Pancreas (tissue), 10 donors: Measurements from ENCODE around the gene AP3D1. TPM values are rescaled to one million over a fixed set of nuclear protein-coding genes. Genes with fewer than 3 reads are reported as not detected.
A peak's percentile ranks its signal among the peaks of the same experiment; 100 is the strongest.

Experiments used
- ATAC-seq, 4 donors: fragments of 200-7000 bp; cut with Tn5 transposase; one replicate each; pipeline versions ENCODE4 v1.8.0 to v1.9.1; 2020; ENCODE audit warnings: mild to moderate bottlenecking in 4 of 4, moderate library complexity in 4 of 4
- DNase-seq, 6 donors: peaks; one replicate each; pipeline ENCODE4 v3.0.0-alpha.2; 2020
- FAIRE-seq: peaks from 2 replicates; lab custom pipeline; 2012; peaks lifted over from hg19 to GRCh38; lab: Jason Lieb, UNC
- H3K27ac ChIP-seq, 4 donors: fragments of 200-600 bp; sonication (generic); 1 replicate in 3 of 4; 2 replicates in 1 of 4; pipeline versions ENCODE4 v1.5.0 to v1.8.0; 2020
- H3K27me3 ChIP-seq, 4 donors: fragments of 200-600 bp; one replicate each; pipeline ENCODE4 v1.8.0; 2021
- H3K36me3 ChIP-seq, 3 donors: fragments of 200-600 bp; sonication (generic) in 1 of 3; one replicate each; pipeline versions ENCODE4 v1.5.0 to v1.8.0; 2020 to 2021
- H3K4me1 ChIP-seq, 3 donors: fragments of 200-600 bp; one replicate each; pipeline ENCODE4 v1.8.0; 2021
- H3K4me3 ChIP-seq, 4 donors: fragments of 200-600 bp; sonication (generic) in 2 of 4; one replicate each; pipeline versions ENCODE4 v1.5.0 to v1.8.0; 2020 to 2021
- H3K9me3 ChIP-seq, 4 donors: fragments of 200-600 bp; one replicate each; pipeline ENCODE4 v1.8.0; 2021
- CTCF ChIP-seq, 4 donors: fragments of 200-600 bp; sonication (generic) in 3 of 4; IDR thresholded peaks; one replicate each; pipeline versions ENCODE4 v1.5.0 to v1.8.0; 2021; ENCODE audit warnings: antibody characterized with exemption in 4 of 4
- WGBS, 2 donors: extraction: QIAGEN DNeasy Blood & Tissue Kit; methylation state at CpG; one replicate each; pipeline ENCODE4 v1.1.7; 2013; 5-methylcytosine and 5-hydroxymethylcytosine counted together
- intact Hi-C, 3 donors: fragments of 100-400 bp; cut with DNase I; formaldehyde crosslinking; loops; one replicate each; pipeline versions ENCODE4 v1.11.1 to v1.14.2; 2022
- polyA plus RNA-seq, 2 donors: library from polyadenylated mRNA; stranded (reverse); fragments of 200-250 nt; gene quantifications; one replicate each; pipeline ENCODE4 v1.2.3, GENCODE V29; 2013
- total RNA-seq, 6 donors: library from RNA; stranded (reverse); fragmentation: NEBNext Ultra II Directional in 4 of 6; extraction: Animal tissue kit (Norgen Biotek cat#: 25700) in 4 of 6; gene quantifications; one replicate each; pipeline versions ENCODE4 v1.2.1 to v1.2.4, GENCODE V29; 2021 to 2023
- donor health status: healthy with polysubstance abuse.
- donor health status: DM: no; HTN: no; CAD: no; lungs with moderate emphysema.
- donor health status: DM: no; HTN: no; CAD: no.
- donor health status: control.
- donor health status: control.
- donor health status: Bipolar disorder and iron deficiency.
- donor health status: DM: yes; HTN: yes; CAD: no.
- donor health status: DM: no; HTN: no; CAD: no.
- donor health status: DM: no; HTN: no; CAD: no.
- donor health status: DM: yes; HTN: yes; CAD: no.

Gene AP3D1
- total and polyA plus RNA-seq, 8 donors = 75.2 to 105 (median 88.0) TPM

- Histone ChIP-seq H3K4me1 (no peaks in the 10 kb centered on the region), H3K4me3 (no peak overlapping the region), H3K9me3 (no peaks in the 10 kb centered on the region), H3K27me3 (no peaks in the 10 kb centered on the region), H3K36me3 (peaks cover 0 to 14% (median 0%) of the 10 kb centered on the region in 3 donors), H3K27ac (no peak overlapping the region)
- intact Hi-C loops = no loop called here
- TF ChIP-seq CTCF (IDR thresholded peaks at IDR 0.05) = no peak
- DNase-seq (no peak), ATAC-seq (no peak), FAIRE-seq (no peak)
- WGBS, 2 donors = 91 to 95% methylated on average over 22 of the region's 22 CpGs
Measured at GRCh38 chr19:2184422-2184975, 33.1 kb upstream of the AP3D1 start.

GRCh38 chr19:2181633-2181997, 30.2 kb upstream of the AP3D1 start:
- no peak for ATAC-seq
- intact Hi-C loops = no loop called here

GRCh38 chr19:2180881-2181632, 29.7 kb upstream of the AP3D1 start:
- H3K4me3 ChIP-seq = no peak overlapping the region
- intact Hi-C loops = no loop called here

More at GRCh38 chr19:2181633-2181997, 30.2 kb upstream of the AP3D1 start:
- Histone ChIP-seq H3K4me3 (no peak overlapping the region), H3K9me3 (no peaks in the 10 kb centered on the region), H3K27ac (no peak overlapping the region), H3K4me1 (peaks cover 0 to 3% (median 0%) of the 10 kb centered on the region in 3 donors), H3K36me3 (peaks cover 0 to under 1% (median 0%) of the 10 kb centered on the region in 3 donors), H3K27me3 (no peaks in the 10 kb centered on the region)
- DNase-seq (no peak), FAIRE-seq (no peak)
- WGBS, 2 donors = 86 to 89% methylated on average over 8 to 9 of the region's 9 CpGs
- no peak for TF ChIP-seq CTCF (IDR thresholded peaks at IDR 0.05)

GRCh38 chr19:2180114-2180513, 28.7 kb upstream of the AP3D1 start:
- FAIRE-seq = no peak
- DNase-seq = no peak
- no peak for TF ChIP-seq CTCF (IDR thresholded peaks at IDR 0.05)
- Histone ChIP-seq H3K4me3 (no peak overlapping the region), H3K27me3 (no peaks in the 10 kb centered on the region), H3K9me3 (no peaks in the 10 kb centered on the region), H3K27ac (no peak overlapping the region), H3K4me1 (peaks cover 0 to 5% (median 0%) of the 10 kb centered on the region in 3 donors), H3K36me3 (no peaks in the 10 kb centered on the region)
- WGBS, 2 donors = 85 to 86% methylated on average over 19 of the region's 19 CpGs
- intact Hi-C loops = no loop called here
- ATAC-seq = peak in 1 of 4 donors; percentile 29

More at GRCh38 chr19:2180881-2181632, 29.7 kb upstream of the AP3D1 start:
- no peak for ATAC-seq
- Histone ChIP-seq H3K4me1 (peaks cover 0 to 5% (median 0%) of the 10 kb centered on the region in 3 donors), H3K27ac (no peak overlapping the region), H3K36me3 (no peaks in the 10 kb centered on the region), H3K9me3 (no peaks in the 10 kb centered on the region), H3K27me3 (no peaks in the 10 kb centered on the region)
- WGBS, 2 donors = 88 to 90% methylated on average over 22 of the region's 22 CpGs
- FAIRE-seq = no peak
- no peak for TF ChIP-seq CTCF (IDR thresholded peaks at IDR 0.05)
- peak in 1 of 6 donors; percentile 43 for DNase-seq

- FAIRE-seq = no peak
- Histone ChIP-seq H3K4me3 (no peak overlapping the region), H3K9me3 (no peaks in the 10 kb centered on the region), H3K36me3 (no peaks in the 10 kb centered on the region), H3K27ac (no peak overlapping the region), H3K27me3 (no peaks in the 10 kb centered on the region), H3K4me1 (peaks cover 0 to 5% (median 1%) of the 10 kb centered on the region in 3 donors)
- intact Hi-C loops = loop anchor here in 1 of 3 donors (10.0 kb wide), 1 partner anchor 46 kb away; no protein-coding TSS in a partner anchor
- no peak for TF ChIP-seq CTCF (IDR thresholded peaks at IDR 0.05)
- no peak for DNase-seq
- no peak for ATAC-seq
- 89 to 95% methylated on average over 17 of the region's 17 CpGs for WGBS, 2 donors
Measured at GRCh38 chr19:2179095-2179494, 27.7 kb upstream of the AP3D1 start.
